Measurements from ENCODE around the gene MAP3K5. TPM values are rescaled to one million over a fixed set of nuclear protein-coding genes. Genes with fewer than 3 reads are reported as not detected.

Gene MAP3K5
- total and polyA plus RNA-seq, 9 of the 15 experiments (the other 6 are each of a cell fraction or from before 2014, with no cell fraction given) = 2.2 to 13.0 (median 9.9) TPM

DNA sequence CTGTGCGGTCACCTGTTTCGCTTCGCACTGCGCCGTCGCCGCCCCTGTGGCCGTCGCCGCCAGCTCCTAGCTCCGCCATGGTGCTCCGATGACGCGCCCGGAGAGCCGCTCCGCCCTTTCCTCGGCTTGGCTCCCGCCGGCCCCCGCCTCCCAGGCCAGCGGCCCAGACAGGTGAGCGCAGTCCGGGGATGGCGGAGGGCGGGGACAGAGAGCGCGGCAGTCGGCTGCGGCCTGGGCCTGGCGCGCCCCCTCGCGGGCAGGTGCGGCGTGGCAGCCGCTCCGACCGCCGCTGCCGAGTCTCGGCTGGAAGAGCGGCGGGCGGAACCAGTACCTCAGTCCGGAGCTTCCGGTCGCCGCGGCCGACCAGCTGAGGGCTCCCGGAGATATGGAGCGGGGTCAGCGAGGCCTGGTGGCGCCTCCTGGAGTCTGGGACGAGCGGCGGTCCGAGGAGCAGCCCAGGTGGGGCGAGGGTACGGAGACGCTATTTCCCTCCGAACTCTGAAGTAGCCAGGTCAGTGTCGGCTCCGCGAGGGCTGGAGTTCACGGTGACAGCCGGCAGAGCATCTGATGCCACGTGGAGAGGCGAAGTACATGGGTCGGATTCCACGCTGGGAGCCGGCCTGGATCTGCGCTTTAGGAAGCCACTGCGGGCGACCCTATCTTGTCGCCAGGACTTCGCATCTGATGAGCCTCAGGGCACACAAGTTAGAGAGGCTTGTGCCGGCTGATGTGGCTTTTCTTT lies 241.8 kb downstream of the MAP3K5 start, which contains the start of gene MAP7 (continued):
- TF ChIP-seq ZNF778 (CRISPR knock-in tag; IDR thresholded peaks at IDR 0.05) (no peak), GABPB1 (CRISPR knock-in tag; IDR thresholded peaks at IDR 0.05) (peak; percentile 83; the same call in 1 of the 2 replicates), JUND (IDR thresholded peaks at IDR 0.05; ENCODE audit: borderline replicate concordance, low read depth, low read length) (peak; percentile 56; the same call in 1 of the 2 replicates), JUND (tag; IDR thresholded peaks at IDR 0.05; ENCODE audit: borderline replicate concordance, low read depth, low read length) (peak; percentile 45; the same call in 1 of the 3 replicates), ZNF143 (CRISPR knock-in tag; IDR thresholded peaks at IDR 0.05) (no peak), ZNF239 (CRISPR knock-in tag; IDR thresholded peaks at IDR 0.05) (no peak), ZFX (CRISPR knock-in tag; IDR thresholded peaks at IDR 0.05) (peak; percentile 61), ARID2 (IDR thresholded peaks at IDR 0.05) (no peak), ELF1 (tag; IDR thresholded peaks at IDR 0.05) (0 out of 2 replicates have a peak, but pooled peaks have one; percentile 39), HDAC6 (IDR thresholded peaks at IDR 0.05; ENCODE audit: low read depth, low read length) (no peak), ZNF134 (CRISPR knock-in tag; conservative IDR thresholded peaks at IDR 0.05) (no peak), GATAD2A (IDR thresholded peaks at IDR 0.05) (peak; percentile 68; the same call in 1 of the 2 replicates), KLF6 (CRISPR knock-in tag; IDR thresholded peaks at IDR 0.05; ENCODE audit: borderline replicate concordance) (no peak), NFIC (IDR thresholded peaks at IDR 0.05) (no peak), ZNF561 (CRISPR knock-in tag; conservative IDR thresholded peaks at IDR 0.05) (no peak), NR4A1 (CRISPR knock-in tag; IDR thresholded peaks at IDR 0.05) (no peak), NR4A1 (tag; IDR thresholded peaks at IDR 0.05) (peak; percentile 72; the same call in 1 of the 2 replicates), ARHGAP35 (IDR thresholded peaks at IDR 0.05; ENCODE audit: partially characterized antibody) (no peak), SAFB (IDR thresholded peaks at IDR 0.05; ENCODE audit: borderline replicate concordance, low read depth, low read length) (peak; percentile 46; the same call in 1 of the 2 replicates)
- TF ChIP-seq, protein P1, sequence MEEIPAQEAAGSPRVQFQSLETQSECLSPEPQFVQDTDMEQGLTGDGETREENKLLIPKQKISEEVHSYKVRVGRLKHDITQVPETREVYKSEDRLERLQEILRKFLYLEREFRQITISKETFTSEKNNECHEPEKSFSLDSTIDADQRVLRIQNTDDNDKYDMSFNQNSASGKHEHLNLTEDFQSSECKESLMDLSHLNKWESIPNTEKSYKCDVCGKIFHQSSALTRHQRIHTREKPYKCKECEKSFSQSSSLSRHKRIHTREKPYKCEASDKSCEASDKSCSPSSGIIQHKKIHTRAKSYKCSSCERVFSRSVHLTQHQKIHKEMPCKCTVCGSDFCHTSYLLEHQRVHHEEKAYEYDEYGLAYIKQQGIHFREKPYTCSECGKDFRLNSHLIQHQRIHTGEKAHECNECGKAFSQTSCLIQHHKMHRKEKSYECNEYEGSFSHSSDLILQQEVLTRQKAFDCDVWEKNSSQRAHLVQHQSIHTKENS (CRISPR knock-in tag; IDR thresholded peaks at IDR 0.05) = no peak
- TF ChIP-seq, protein P2, sequence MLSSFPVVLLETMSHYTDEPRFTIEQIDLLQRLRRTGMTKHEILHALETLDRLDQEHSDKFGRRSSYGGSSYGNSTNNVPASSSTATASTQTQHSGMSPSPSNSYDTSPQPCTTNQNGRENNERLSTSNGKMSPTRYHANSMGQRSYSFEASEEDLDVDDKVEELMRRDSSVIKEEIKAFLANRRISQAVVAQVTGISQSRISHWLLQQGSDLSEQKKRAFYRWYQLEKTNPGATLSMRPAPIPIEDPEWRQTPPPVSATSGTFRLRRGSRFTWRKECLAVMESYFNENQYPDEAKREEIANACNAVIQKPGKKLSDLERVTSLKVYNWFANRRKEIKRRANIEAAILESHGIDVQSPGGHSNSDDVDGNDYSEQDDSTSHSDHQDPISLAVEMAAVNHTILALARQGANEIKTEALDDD (IDR thresholded peaks at IDR 0.05) = no peak
- TF ChIP-seq, protein P3, sequence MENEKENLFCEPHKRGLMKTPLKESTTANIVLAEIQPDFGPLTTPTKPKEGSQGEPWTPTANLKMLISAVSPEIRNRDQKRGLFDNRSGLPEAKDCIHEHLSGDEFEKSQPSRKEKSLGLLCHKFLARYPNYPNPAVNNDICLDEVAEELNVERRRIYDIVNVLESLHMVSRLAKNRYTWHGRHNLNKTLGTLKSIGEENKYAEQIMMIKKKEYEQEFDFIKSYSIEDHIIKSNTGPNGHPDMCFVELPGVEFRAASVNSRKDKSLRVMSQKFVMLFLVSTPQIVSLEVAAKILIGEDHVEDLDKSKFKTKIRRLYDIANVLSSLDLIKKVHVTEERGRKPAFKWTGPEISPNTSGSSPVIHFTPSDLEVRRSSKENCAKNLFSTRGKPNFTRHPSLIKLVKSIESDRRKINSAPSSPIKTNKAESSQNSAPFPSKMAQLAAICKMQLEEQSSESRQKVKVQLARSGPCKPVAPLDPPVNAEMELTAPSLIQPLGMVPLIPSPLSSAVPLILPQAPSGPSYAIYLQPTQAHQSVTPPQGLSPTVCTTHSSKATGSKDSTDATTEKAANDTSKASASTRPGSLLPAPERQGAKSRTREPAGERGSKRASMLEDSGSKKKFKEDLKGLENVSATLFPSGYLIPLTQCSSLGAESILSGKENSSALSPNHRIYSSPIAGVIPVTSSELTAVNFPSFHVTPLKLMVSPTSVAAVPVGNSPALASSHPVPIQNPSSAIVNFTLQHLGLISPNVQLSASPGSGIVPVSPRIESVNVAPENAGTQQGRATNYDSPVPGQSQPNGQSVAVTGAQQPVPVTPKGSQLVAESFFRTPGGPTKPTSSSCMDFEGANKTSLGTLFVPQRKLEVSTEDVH (IDR thresholded peaks at IDR 0.05; ENCODE audit: low read depth, partially characterized antibody) = no peak
- TF ChIP-seq, protein P4, sequence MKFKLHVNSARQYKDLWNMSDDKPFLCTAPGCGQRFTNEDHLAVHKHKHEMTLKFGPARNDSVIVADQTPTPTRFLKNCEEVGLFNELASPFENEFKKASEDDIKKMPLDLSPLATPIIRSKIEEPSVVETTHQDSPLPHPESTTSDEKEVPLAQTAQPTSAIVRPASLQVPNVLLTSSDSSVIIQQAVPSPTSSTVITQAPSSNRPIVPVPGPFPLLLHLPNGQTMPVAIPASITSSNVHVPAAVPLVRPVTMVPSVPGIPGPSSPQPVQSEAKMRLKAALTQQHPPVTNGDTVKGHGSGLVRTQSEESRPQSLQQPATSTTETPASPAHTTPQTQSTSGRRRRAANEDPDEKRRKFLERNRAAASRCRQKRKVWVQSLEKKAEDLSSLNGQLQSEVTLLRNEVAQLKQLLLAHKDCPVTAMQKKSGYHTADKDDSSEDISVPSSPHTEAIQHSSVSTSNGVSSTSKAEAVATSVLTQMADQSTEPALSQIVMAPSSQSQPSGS (CRISPR knock-in tag; IDR thresholded peaks at IDR 0.05) = no peak
